NB4 (cell line): ENCODE measurements around the gene HIBADH.
A peak's percentile ranks its signal among the peaks of the same experiment; 100 is the strongest.

Experiments used
- DNase-seq: peaks from one replicate; pipeline ENCODE4 v3.0.0; 2010; ENCODE audit warnings: low read depth
- H3K4me3 ChIP-seq: one replicate; pipeline ENCODE4 v1.5.1; 2011; ENCODE audit warnings: mild to moderate bottlenecking, low read depth, low read length, moderate library complexity
- CTCF ChIP-seq: IDR thresholded peaks from one replicate; pipeline ENCODE4 v1.5.1; 2012; ENCODE audit warnings: low read depth, low read length
- MAX ChIP-seq: IDR thresholded peaks from 2 replicates; pipeline ENCODE4 v1.6.1; 2011; ENCODE audit warnings: low read depth, low read length
- MYC ChIP-seq: IDR thresholded peaks from 2 replicates; pipeline ENCODE4 v1.6.1; 2011; ENCODE audit warnings: low read depth, low read length
- POLR2A ChIP-seq: IDR thresholded peaks from 2 replicates; pipeline ENCODE4 v1.6.1; 2011; ENCODE audit warnings: mild to moderate bottlenecking; ENCODE audit not compliant: insufficient read length; ENCODE audit errors: extremely low read depth

Gene HIBADH

DNA sequence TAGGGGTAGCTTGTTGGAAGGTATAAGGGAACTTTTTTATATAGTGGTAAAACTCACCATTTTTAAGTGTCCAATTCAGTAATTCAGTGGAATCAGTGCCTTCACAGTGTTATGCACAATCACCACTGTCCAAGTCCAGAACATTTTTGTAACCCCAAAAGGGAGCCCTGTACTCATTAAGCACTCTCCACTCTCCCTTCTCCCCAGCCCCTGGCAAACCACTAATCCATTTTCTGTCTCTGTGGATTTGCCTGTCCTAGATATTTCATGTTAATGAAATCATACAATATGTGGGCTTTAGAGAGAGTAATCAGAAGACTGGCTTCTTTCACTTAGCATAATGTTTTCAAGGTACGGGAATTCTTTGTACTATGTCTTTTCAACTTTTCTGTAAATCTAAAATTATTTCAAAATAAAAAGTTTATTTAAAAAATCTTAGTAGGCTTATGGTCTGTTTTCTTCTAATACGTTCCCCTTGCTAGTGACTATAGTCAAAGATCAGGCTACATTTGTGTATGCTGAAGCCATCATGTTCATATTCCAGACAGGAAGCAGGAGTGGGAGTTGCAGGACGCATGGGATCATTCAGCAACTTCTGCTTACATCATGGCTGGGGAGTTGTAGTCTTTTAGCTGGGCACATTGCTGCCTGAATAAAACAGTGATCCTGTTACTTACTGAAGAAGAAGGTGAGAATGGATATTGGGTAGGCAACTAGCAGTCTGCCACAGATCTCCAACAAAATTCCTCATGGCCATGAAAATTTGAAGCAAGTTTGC lies 41.9 kb upstream of the HIBADH start:
- no peak for TF ChIP-seq MYC
- TF ChIP-seq POLR2A: no peak
- TF ChIP-seq MAX: no peak
- TF ChIP-seq CTCF: no peak
- no peak for DNase-seq
- no peak overlapping the region for H3K4me3 ChIP-seq

- DNase-seq: no peak
- H3K4me3 ChIP-seq: no peak overlapping the region
- TF ChIP-seq CTCF (no peak), POLR2A (no peak), MYC (no peak), MAX (no peak)
Observed at GRCh38 chr7:27703181-27703580, 40.5 kb upstream of the HIBADH start.

GRCh38 chr7:27700501-27700900 lies 37.8 kb upstream of the HIBADH start:
- TF ChIP-seq CTCF: no peak
- no peak for TF ChIP-seq MAX
- no peak for TF ChIP-seq MYC
- no peak for TF ChIP-seq POLR2A
- no peak overlapping the region for H3K4me3 ChIP-seq
- DNase-seq: no peak

- no peak overlapping the region for H3K4me3 ChIP-seq
- DNase-seq: no peak
- TF ChIP-seq POLR2A (no peak), CTCF (no peak), MAX (no peak), MYC (no peak)
Observed at GRCh38 chr7:27699751-27700150, 37.1 kb upstream of the HIBADH start.

GRCh38 chr7:27697861-27698430 lies 35.3 kb upstream of the HIBADH start:
- peak; percentile 89 for DNase-seq
- H3K4me3 ChIP-seq: no peak overlapping the region
- TF ChIP-seq POLR2A (no peak), MYC (peak; percentile 67), MAX (peak; percentile 77), CTCF (no peak)
